G401 (cell line): Measurements from ENCODE around the gene NUDCD3. TPM values are rescaled to one million over a fixed set of nuclear protein-coding genes. Genes with fewer than 3 reads are reported as not detected.

ENCODE experiments used
- DNase-seq: peaks from one replicate; pipeline ENCODE4 v3.0.0-alpha.2; 2015; ENCODE audit warnings: low spot score
- in situ Hi-C: cut with HindIII; loops from 2 replicates; pipeline ENCODE4 v1.10.0; 2016; ENCODE audit warnings: low sequenced_read_pairs, mixed read lengths
- total RNA-seq: library from RNA; depleted of rRNA; stranded (reverse); fragments of >200 nt; shearing (Covaris generic); gene quantifications from 2 replicates; pipeline ENCODE4 v1.2.3, GENCODE V29; 2014; rRNA removed

Gene NUDCD3
- total RNA-seq, 1 experiment from 2014 or later, result 17.3 TPM

DNA sequence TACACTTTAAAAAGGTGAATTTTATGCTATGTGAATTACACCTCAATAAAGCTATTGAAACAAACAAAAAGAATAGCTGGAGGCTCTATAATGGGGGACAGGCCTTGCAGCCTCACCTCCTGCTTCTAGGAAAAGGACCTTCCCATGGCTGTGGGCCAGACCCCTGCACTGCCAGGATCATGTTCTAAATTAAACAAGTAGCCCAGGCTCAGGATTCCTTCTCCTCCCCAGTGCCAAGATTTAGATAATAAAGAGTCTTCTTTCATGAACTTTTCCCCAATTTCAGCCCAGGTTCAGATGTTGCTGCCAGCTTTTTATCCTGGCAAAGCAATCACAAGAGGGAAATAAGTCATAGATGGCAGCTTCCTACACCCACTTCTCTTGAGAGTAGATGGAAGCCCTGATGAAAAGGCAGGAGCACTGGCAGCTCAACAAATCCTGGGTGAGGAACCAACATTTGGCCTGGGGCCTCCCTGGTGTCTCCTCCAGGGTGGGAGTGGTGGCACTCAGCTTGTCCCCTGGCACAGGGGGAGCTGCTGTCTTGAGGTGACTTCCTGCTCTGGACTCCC lies 142.8 kb downstream of the NUDCD3 start:
- no peak for DNase-seq
- in situ Hi-C loops, result no loop called here

- in situ Hi-C loops, result no loop called here
- no peak for DNase-seq
Measured at GRCh38 chr7:44346063-44346462, 144.4 kb downstream of the NUDCD3 start.

- no peak for DNase-seq
- in situ Hi-C loops, result no loop called here
Measured at GRCh38 chr7:44341401-44341800, 149.1 kb downstream of the NUDCD3 start.

- in situ Hi-C loops, result no loop called here
- DNase-seq, result no peak
Measured at GRCh38 chr7:44338600-44338999, 151.9 kb downstream of the NUDCD3 start.

DNA sequence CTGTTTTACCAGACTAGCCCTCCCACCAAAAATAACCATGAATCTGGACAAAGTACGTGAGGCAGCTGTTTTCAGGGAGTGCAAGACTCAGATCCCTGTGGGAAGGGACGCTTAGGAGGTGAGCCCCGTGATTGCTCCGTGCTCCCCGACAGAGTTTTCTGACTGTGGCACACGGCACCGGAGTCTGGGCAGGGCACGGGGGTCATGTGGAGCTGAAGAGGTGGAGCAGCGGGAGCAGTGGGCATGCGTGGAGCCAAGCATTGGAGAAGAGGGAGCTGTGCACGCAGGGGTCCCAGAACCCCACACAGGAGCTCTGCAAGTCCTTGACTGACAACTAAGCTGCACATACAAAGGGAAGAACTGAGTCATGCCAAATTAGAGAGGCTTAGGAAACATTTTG lies 154.0 kb downstream of the NUDCD3 start:
- no peak for DNase-seq
- in situ Hi-C loops, result no loop called here

- in situ Hi-C loops, result no loop called here
- DNase-seq, result no peak
Measured at GRCh38 chr7:44335184-44335583, 155.3 kb downstream of the NUDCD3 start.

DNA sequence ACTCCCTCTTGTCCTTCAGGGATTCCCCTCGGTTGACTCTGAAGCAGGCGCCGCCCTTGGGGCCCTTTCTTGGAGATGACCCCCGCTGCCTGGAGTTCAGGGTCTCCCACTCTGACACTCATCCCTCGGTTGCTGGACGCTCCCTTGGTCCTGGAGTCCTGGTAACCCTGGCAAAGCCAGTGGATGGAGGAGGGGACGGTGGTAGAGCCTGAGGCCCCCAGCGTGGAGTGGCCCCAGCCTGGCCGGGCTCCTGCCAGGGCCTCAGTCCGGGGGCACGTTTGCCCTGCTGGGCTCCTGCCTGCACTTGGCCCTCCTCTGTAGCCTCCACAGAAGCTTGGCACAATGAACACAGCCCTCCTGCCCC lies 155.7 kb downstream of the NUDCD3 start:
- in situ Hi-C loops, result no loop called here
- DNase-seq, result no peak

GRCh38 chr7:44333911-44334733 lies 156.3 kb downstream of the NUDCD3 start:
- peak; percentile 82 for DNase-seq
- in situ Hi-C loops, result no loop called here

GRCh38 chr7:44331682-44332081 lies 158.8 kb downstream of the NUDCD3 start:
- in situ Hi-C loops, result no loop called here
- DNase-seq, result no peak

GRCh38 chr7:44330331-44330730 lies 160.1 kb downstream of the NUDCD3 start:
- DNase-seq, result no peak
- in situ Hi-C loops, result no loop called here

DNA sequence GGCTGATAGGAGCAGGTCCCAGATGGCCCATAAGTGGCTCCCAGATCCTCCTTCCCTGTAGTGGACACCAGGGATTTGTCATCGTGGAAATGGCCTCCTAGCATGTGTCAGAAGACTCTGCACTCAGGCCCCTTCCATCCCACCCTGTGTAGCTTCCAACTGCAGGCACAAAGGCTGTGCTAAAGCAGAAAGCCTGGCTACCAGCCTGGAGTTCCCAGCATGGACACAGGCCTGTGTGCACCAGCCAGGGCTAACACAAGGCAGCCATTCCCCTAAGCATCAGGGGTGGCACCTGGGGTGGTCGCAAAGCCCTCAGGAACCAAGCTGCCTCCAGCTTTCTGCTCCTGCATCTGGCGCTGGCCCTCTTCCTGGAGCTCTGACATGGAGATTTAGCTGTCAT lies 160.6 kb downstream of the NUDCD3 start:
- in situ Hi-C loops, result no loop called here

More for the DNA sequence above, 160.6 kb downstream of the NUDCD3 start:
- no peak for DNase-seq

Other genes with a start within 250 kb of the NUDCD3 start
- gene CAMK2B, start 165.1 kb downstream of the NUDCD3 start, total RNA-seq, result 0.06 and 2.2 TPM in 2 replicates
- not detected in 2 replicates for gene NPC1L1, start 50.7 kb upstream of the NUDCD3 start, total RNA-seq
- 101 and 124 TPM in 2 replicates for gene DDX56, start 83.2 kb upstream of the NUDCD3 start, total RNA-seq
- gene TMED4, start 91.6 kb upstream of the NUDCD3 start, total RNA-seq, result 105 and 124 TPM in 2 replicates
- gene OGDH, start 116.0 kb upstream of the NUDCD3 start, total RNA-seq, result 66.4 and 78.8 TPM in 2 replicates